ENCODE measurements around the gene CTNNA3. TPM values are rescaled to one million over a fixed set of nuclear protein-coding genes. Genes with fewer than 3 reads are reported as not detected.

The CTNNA3 gene
- total and polyA plus RNA-seq, 10 donors = 0.03 to 2.4 (median 0.76) TPM; not detected in 1

DNA sequence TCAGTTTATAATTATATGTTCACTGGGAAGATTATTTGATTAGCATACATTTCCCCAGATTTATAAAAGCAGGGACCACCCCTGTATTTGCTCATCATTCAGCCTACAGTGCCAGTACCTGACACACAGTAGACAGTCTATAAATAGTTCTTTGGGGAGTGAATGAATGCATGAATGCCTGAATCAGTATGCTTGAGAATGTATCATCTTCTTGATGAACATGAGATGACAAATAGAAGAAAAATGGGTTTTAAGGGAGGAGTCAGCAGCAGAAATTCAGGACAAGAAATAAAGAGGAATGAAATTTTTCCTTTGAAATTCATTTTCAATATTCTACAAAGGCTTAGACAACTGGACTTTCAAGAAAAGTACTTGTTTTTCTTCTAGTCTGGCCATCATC is 1066.0 kb downstream of the CTNNA3 start:
- no peak overlapping the region for H3K27ac ChIP-seq
- intact Hi-C loops (cut with DNase I; ENCODE audit: low total_unique reads) = no loop called here
- H3K36me3 ChIP-seq = no peaks in the 10 kb centered on the region
- no peaks in the 10 kb centered on the region for H3K9me3 ChIP-seq
- DNase-seq = no peak
- no peaks in the 10 kb centered on the region for H3K27me3 ChIP-seq (replicated peaks in 1 of 7)
- H3K4me1 ChIP-seq = no peaks in the 10 kb centered on the region
- no peak for TF ChIP-seq POLR2AphosphoS5 (IDR thresholded peaks at IDR 0.05)
- TF ChIP-seq POLR2A (IDR thresholded peaks at IDR 0.05) = no peak
- TF ChIP-seq, protein P1, sequence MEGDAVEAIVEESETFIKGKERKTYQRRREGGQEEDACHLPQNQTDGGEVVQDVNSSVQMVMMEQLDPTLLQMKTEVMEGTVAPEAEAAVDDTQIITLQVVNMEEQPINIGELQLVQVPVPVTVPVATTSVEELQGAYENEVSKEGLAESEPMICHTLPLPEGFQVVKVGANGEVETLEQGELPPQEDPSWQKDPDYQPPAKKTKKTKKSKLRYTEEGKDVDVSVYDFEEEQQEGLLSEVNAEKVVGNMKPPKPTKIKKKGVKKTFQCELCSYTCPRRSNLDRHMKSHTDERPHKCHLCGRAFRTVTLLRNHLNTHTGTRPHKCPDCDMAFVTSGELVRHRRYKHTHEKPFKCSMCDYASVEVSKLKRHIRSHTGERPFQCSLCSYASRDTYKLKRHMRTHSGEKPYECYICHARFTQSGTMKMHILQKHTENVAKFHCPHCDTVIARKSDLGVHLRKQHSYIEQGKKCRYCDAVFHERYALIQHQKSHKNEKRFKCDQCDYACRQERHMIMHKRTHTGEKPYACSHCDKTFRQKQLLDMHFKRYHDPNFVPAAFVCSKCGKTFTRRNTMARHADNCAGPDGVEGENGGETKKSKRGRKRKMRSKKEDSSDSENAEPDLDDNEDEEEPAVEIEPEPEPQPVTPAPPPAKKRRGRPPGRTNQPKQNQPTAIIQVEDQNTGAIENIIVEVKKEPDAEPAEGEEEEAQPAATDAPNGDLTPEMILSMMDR (IDR thresholded peaks at IDR 0.05 in 8 of 11, conservative IDR thresholded peaks at IDR 0.05 in 3 of 11) = no peak
- H3K4me3 ChIP-seq = no peak overlapping the region

DNA sequence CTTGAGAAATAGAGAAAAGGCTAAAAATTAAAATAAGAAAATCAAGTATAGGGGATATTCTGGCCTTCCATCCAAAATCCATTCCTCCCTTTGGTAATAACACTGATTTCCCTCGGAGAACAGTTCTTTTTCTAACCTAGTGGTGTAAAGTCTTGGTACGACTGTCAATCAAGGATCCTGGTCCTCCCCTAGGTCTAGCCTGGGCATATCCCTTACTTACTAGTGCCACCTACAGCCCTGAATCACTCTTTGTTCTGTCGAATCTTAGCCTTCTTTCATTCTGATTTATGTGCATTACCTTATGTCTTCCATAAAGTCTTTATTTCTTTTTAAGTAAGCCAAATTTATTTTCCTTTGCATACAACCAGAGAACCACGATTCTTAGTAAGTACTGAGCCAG is 1068.8 kb downstream of the CTNNA3 start:
- no peak for TF ChIP-seq POLR2AphosphoS5 (IDR thresholded peaks at IDR 0.05)
- no peak for DNase-seq
- H3K9me3 ChIP-seq = no peaks in the 10 kb centered on the region
- 36 to 54% (median 42%) methylated on average over 4 of the region's 4 CpGs for WGBS, 5 donors
- no peak overlapping the region for H3K4me3 ChIP-seq
- no peaks in the 10 kb centered on the region for H3K27me3 ChIP-seq (replicated peaks in 1 of 7)
- no peaks in the 10 kb centered on the region for H3K4me1 ChIP-seq
- no peak overlapping the region for H3K27ac ChIP-seq
- H3K36me3 ChIP-seq = no peaks in the 10 kb centered on the region
- intact Hi-C loops (cut with DNase I; ENCODE audit: low total_unique reads) = no loop called here

DNA sequence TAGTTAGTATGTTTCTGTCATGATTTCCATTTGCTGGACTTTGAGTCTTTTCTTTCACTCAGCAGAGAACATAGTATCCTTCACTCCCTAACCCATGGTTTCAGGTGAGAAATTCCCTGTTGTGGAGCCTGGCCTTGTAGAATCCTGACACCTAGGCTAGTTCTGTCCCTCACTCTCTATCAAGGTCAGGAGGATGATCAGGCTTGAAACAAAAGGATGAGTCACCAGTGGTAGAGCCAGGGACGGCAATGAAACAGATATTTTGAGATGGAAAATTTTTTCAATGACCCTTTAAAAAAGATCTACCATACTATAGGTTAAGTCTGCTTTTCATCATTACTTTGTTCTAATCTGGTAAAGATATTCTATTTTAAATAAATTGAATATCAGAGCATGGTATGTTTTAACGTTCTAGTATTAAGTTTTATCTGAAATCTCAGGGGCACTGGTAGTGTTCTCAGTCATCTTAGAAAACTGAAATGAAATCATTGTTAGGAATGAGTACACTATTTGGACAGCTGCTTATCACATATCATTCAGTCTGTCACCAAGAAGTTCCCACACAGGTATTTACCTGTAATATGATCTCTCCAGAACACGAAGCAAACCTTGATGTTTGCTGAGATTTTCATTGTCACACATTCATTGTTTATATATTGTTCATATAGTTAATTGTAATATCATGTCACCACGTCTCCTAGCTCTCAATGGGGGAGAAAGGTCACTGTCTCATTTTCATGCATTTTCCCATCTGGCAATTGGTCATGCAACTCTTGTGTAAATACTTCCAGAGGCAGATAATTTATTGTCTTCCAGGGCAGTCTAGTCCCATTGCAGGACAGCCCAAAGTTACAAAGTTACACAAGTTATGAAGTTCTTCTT is 1070.0 kb downstream of the CTNNA3 start:
- intact Hi-C loops (cut with DNase I; ENCODE audit: low total_unique reads) = no loop called here
- no peaks in the 10 kb centered on the region for H3K36me3 ChIP-seq

DNA sequence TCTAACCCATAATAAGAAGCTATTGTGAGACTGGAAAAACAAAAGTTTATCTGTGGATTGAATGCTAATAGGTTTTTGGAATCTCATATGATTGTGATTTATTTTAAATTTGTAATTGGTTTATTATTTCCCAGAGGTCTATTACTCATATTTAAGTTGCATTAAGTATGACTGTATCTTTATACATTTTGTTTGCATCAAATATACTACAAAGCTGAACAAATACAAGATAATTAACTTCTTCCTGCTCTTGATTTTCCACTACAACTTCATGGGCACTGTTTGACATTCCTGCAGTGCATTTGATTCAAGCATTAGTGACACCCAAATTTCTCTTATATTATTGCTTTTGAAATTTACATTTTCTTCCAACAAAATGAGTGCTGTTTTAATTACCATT is 1073.9 kb downstream of the CTNNA3 start:
- no peak overlapping the region for H3K27ac ChIP-seq
- TF ChIP-seq, protein P1 (IDR thresholded peaks at IDR 0.05 in 8 of 11, conservative IDR thresholded peaks at IDR 0.05 in 3 of 11) = no peak
- TF ChIP-seq POLR2A (IDR thresholded peaks at IDR 0.05) = no peak
- no peak for TF ChIP-seq POLR2AphosphoS5 (IDR thresholded peaks at IDR 0.05)
- no peaks in the 10 kb centered on the region for H3K4me1 ChIP-seq
- no peaks in the 10 kb centered on the region for H3K36me3 ChIP-seq
- intact Hi-C loops (cut with DNase I; ENCODE audit: low total_unique reads) = no loop called here
- H3K9me3 ChIP-seq = no peaks in the 10 kb centered on the region
- H3K27me3 ChIP-seq (replicated peaks in 1 of 7) = no peaks in the 10 kb centered on the region
- DNase-seq = no peak
- no peak overlapping the region for H3K4me3 ChIP-seq

More for the DNA sequence above, 1070.0 kb downstream of the CTNNA3 start:
- Histone ChIP-seq H3K27ac (no peak overlapping the region), H3K4me1 (no peaks in the 10 kb centered on the region), H3K9me3 (no peaks in the 10 kb centered on the region), H3K27me3 (replicated peaks in 1 of 7) (no peaks in the 10 kb centered on the region), H3K4me3 (no peak overlapping the region)
- no peak for DNase-seq
- TF ChIP-seq POLR2AphosphoS5 (IDR thresholded peaks at IDR 0.05) (no peak), POLR2A (IDR thresholded peaks at IDR 0.05) (no peak)
- TF ChIP-seq, protein P1 (IDR thresholded peaks at IDR 0.05 in 8 of 11, conservative IDR thresholded peaks at IDR 0.05 in 3 of 11) = no peak
- WGBS, 5 donors = 44 to 68% (median 59%) methylated on average over 4 of the region's 4 CpGs

Measured in spleen (tissue), 11 donors.